Epithelial cell of proximal tubule (primary cell): ENCODE results near the gene ZFP36L2. TPM values are rescaled to one million over a fixed set of nuclear protein-coding genes. Genes with fewer than 3 reads are reported as not detected.

ENCODE experiments used
- DNase-seq: peaks from one replicate; pipeline ENCODE4 v3.0.0-alpha.2; 2011; ENCODE audit warnings: low read depth
- H3K4me3 ChIP-seq: 2 replicates; pipeline ENCODE4 v1.5.1; 2011; ENCODE audit warnings: low read depth, mild to moderate bottlenecking, low read length
- CTCF ChIP-seq: conservative IDR thresholded peaks from 2 replicates; pipeline ENCODE4 v1.5.1; 2012; ENCODE audit warnings: low read depth, mild to moderate bottlenecking, low read length
- total RNA-seq: library from RNA; depleted of rRNA; stranded (reverse); fragments of >200 nt; gene quantifications from 2 replicates; pipeline ENCODE4 v1.2.3, GENCODE V29; 2015

ZFP36L2 gene
- total RNA-seq, 1 donor from 2014 or later = 10.5 TPM

GRCh38 chr2:43251171-43251731 is 24.8 kb upstream of the ZFP36L2 start:
- H3K4me3 ChIP-seq = no peak overlapping the region
- no peak for DNase-seq
- TF ChIP-seq CTCF = no peak

GRCh38 chr2:43250015-43250414 is 23.6 kb upstream of the ZFP36L2 start:
- TF ChIP-seq CTCF = no peak
- H3K4me3 ChIP-seq = no peak overlapping the region
- no peak for DNase-seq

GRCh38 chr2:43248621-43249020 is 22.2 kb upstream of the ZFP36L2 start:
- DNase-seq = no peak
- no peak for TF ChIP-seq CTCF
- H3K4me3 ChIP-seq = no peak overlapping the region

GRCh38 chr2:43246641-43247040 is 20.2 kb upstream of the ZFP36L2 start:
- DNase-seq = no peak
- no peak for TF ChIP-seq CTCF
- H3K4me3 ChIP-seq = no peak overlapping the region

- no peak for TF ChIP-seq CTCF
- no peak overlapping the region for H3K4me3 ChIP-seq
- no peak for DNase-seq
Measured at GRCh38 chr2:43241558-43241957, 15.2 kb upstream of the ZFP36L2 start.

- DNase-seq = no peak
- no peak overlapping the region for H3K4me3 ChIP-seq
- TF ChIP-seq CTCF = no peak
Measured at GRCh38 chr2:43240766-43241150, 14.4 kb upstream of the ZFP36L2 start.

- TF ChIP-seq CTCF = peak; percentile 27
- no peak for DNase-seq
- H3K4me3 ChIP-seq = no peak overlapping the region
Measured at GRCh38 chr2:43239981-43240765, 13.8 kb upstream of the ZFP36L2 start.
